GM21619 (cell line): Measurements from ENCODE around the gene CLBA1.
A peak's percentile ranks its signal among the peaks of the same experiment; 100 is the strongest.

Source experiments
- ATAC-seq: cut with Tn5 transposase; IDR thresholded peaks from one replicate; pipeline ENCODE4 v1.9.1; 2021; ENCODE audit not compliant: unreplicated experiment

Gene CLBA1

GRCh38 chr14:105005329-105005928 is 19.8 kb downstream of the CLBA1 start:
- ATAC-seq: no peak

DNA sequence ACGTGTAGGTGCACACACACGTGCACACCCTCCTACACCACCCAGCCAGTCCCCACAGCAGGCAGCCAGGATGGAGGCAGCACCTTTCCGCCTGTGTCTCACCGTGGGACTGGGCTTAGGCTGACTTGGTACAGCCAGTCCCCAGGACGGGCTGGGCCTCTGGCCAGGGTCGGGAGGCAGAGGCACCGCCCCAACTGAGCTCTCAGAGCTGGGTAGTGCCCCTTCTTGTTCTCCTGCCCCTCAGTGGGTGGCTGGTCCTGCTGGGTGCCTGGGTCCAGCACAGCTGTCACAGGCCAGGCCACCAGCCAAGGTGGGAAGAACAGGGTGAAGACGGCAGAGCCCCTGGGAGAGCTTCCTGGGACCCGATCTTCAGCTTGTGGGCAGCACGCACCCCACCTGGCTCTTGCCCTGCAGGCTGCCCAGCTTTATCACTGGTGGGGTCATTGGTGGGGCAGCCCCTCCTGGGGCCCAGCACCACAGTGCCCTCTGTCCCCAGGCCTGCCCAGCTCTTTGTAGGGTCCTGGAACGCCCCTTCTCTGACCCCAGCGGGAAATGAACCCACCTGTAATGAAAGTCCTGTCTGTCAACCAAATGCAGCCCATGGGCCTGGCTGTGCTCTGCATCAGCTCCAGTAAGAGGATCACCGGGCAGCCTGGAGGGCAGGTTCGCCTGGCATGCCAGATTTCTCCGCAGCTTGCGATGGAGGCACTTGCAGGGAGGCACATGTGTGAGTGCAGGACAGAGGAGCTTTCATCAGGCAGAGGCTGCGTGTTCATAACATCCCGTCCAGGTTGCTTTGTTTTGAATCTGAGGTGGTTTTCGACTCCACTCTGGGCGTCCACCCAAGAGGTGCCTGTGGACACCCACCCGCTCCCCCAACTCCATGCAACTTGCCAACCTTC is 20.6 kb downstream of the CLBA1 start:
- no peak for ATAC-seq

- no peak for ATAC-seq
Measured at GRCh38 chr14:105006831-105007592, 21.4 kb downstream of the CLBA1 start.

DNA sequence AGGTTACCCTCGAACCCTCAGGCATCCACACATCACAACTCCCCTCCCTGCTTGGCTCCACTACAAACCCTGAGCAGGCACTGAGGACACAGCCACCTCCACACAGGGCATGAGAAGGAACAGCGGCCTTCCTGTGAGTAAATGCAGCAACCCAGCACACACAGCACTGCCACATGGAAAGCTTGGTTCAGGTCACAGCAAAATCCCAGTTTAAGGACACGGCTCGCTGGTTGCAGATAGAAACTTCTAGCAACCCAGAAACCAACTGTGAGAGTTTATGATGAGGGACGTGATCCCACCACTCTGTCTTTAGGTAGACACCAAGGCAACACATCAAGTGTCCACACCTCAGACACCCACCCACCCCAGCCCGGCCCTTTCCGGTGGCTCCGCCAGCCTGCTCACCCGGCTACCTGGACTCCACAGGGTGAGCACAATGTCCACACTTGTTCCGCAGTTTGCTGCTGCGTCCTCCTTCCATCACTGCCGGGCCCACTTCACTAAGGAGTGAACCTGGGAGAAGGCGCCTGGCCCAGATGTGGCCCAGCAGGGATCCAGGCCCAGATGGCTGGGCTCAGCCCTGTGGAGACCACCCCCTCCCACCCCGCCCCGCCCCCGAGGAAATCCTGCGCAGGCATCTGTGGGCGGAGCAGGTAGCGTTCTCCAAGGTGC is 22.1 kb downstream of the CLBA1 start:
- no peak for ATAC-seq

- no peak for ATAC-seq
Measured at GRCh38 chr14:105010106-105010505, 24.5 kb downstream of the CLBA1 start.

GRCh38 chr14:105010891-105011291 is 25.3 kb downstream of the CLBA1 start:
- no peak for ATAC-seq

DNA sequence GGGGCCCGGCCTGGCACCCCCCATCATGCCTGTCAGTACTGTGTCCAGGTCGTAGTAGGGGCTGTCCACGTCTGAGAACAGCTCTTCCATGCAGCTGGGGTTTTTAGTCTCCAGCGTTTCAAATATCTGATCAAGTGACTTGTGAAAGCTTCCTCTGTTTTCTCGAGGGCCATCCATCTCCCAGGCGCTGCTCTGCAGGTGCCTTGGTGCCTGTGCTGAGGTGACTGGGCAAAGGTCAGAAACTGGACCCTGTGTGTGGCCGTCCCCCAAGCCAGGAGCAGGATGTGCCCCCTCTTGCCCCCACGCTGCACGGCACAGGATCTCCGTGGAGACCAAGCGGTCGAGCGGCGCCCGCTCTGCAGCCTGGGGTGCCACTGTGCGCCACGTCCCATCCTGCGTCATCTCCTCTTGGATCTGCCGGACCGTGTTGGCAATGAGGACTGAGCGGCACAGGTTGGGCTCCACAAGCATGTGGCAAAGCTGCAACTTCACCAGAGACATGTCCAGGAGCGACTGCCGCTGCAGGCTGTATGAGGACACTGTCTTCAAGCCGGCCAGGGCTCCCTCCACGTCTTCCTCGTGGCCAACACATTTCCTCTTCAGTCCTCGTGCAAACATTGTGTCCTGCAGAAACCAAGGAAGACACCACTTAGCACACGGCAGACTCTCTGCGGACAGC is 25.9 kb downstream of the CLBA1 start:
- no peak for ATAC-seq

- no peak for ATAC-seq
Measured at GRCh38 chr14:105012171-105012985, 26.8 kb downstream of the CLBA1 start.

- ATAC-seq: no peak
Measured at GRCh38 chr14:105013150-105013785, 27.7 kb downstream of the CLBA1 start.

DNA sequence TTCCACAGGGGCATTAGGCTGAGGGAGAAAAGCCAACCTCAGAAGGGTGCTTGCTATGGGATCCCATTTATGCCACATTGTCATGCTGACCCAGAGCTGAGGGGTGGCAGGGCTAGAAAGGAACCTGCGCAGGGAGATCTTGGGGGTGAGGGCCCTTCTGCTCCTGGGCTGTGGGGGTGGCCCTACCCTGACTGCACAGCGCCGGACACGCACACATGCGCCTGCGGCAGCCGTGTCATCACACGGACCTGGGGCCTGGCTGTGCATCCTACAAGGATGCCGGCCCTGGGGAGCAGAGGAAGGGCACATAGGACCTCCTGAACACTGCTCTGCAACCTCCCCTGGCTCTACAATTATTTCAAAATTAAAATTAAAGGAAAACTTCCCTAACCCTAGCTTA is 28.4 kb downstream of the CLBA1 start:
- no peak for ATAC-seq

GRCh38 chr14:105014631-105015030 is 29.0 kb downstream of the CLBA1 start:
- no peak for ATAC-seq

DNA sequence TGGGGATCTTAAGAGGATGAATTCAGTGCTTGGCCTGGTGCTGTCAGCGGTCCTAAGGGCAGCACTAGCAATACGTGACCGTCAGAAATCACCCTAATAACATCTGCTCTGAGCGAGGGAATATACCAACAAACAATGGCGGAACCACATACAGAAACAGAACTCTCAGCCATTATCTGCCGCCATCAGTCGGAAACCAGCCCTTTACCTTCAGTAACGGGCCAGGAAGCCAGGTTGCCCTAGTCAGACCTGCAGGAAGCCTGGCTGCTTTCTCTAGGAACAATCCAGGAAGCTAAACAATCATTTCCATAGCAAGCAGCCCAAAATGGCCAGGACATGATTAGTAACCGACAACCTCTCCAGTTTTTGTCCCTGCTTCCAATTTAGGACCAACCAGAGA is 29.7 kb downstream of the CLBA1 start:
- ATAC-seq: no peak

GRCh38 chr14:105015905-105016304 is 30.3 kb downstream of the CLBA1 start:
- no peak for ATAC-seq

- no peak for ATAC-seq
Measured at GRCh38 chr14:105018414-105018813, 32.8 kb downstream of the CLBA1 start.

GRCh38 chr14:105019861-105020814 is 34.5 kb downstream of the CLBA1 start:
- ATAC-seq: peak; percentile 29

GRCh38 chr14:105020815-105021655 is 35.4 kb downstream of the CLBA1 start, which contains the start of gene CDCA4:
CDCA4 (minus strand) TSS chr14:105021083; CDS start chr14:105011929, 9,154 bp downstream.
- peak; percentile 74 for ATAC-seq

- no peak for ATAC-seq
Measured at GRCh38 chr14:105021656-105022275, 36.2 kb downstream of the CLBA1 start.
